Fibroblast of the conjunctiva (primary cell): Measurements from ENCODE around the gene CDKL4.
"Not testable (repeated sequence)": the region's sequence is repeated elsewhere in the genome, so short reads cannot be mapped to it uniquely, and the experiment has no call there.

ENCODE experiments used
- DNase-seq: peaks from one replicate; pipeline ENCODE4 v3.0.0-alpha.2; 2010; ENCODE audit warnings: low read depth

CDKL4 gene

GRCh38 chr2:39178756-39179155 is 65.0 kb downstream of the CDKL4 start:
- no peak for DNase-seq

GRCh38 chr2:39176997-39177396 is 66.8 kb downstream of the CDKL4 start:
- DNase-seq, result no peak

GRCh38 chr2:39175026-39175812 is 68.6 kb downstream of the CDKL4 start:
- DNase-seq, result no peak

GRCh38 chr2:39174022-39174421 is 69.7 kb downstream of the CDKL4 start:
- no peak for DNase-seq

GRCh38 chr2:39172047-39172706 is 71.6 kb downstream of the CDKL4 start:
- not testable (repeated sequence) for DNase-seq

GRCh38 chr2:39171621-39172020 is 72.1 kb downstream of the CDKL4 start:
- no peak for DNase-seq

GRCh38 chr2:39164089-39164488 is 79.7 kb downstream of the CDKL4 start:
- DNase-seq, result no peak

- DNase-seq, result peak; percentile 45
These were observed 82.8 kb downstream of the CDKL4 start for GRCh38 chr2:39160982-39161381.

GRCh38 chr2:39159283-39159682 is 84.5 kb downstream of the CDKL4 start:
- no peak for DNase-seq

- DNase-seq, result no peak
These were observed 85.4 kb downstream of the CDKL4 start for GRCh38 chr2:39158351-39158750.

GRCh38 chr2:39156846-39157245 is 86.9 kb downstream of the CDKL4 start:
- DNase-seq, result no peak

GRCh38 chr2:39156107-39156506 is 87.7 kb downstream of the CDKL4 start:
- peak; percentile 76 for DNase-seq

GRCh38 chr2:39155573-39155972 is 88.2 kb downstream of the CDKL4 start:
- not testable (repeated sequence) for DNase-seq

- no peak for DNase-seq
These were observed 88.8 kb downstream of the CDKL4 start for GRCh38 chr2:39154944-39155343.

- peak; percentile 85 for DNase-seq
These were observed 90.5 kb downstream of the CDKL4 start for GRCh38 chr2:39153312-39153711.

- no peak for DNase-seq
These were observed 91.3 kb downstream of the CDKL4 start for GRCh38 chr2:39152504-39152903.

GRCh38 chr2:39150890-39151497 is 92.8 kb downstream of the CDKL4 start:
- no peak for DNase-seq

- DNase-seq, result no peak
These were observed 93.6 kb downstream of the CDKL4 start for GRCh38 chr2:39150102-39150562.

- DNase-seq, result no peak
These were observed 97.1 kb downstream of the CDKL4 start for GRCh38 chr2:39146630-39147029.

- no peak for DNase-seq
These were observed 97.8 kb downstream of the CDKL4 start for GRCh38 chr2:39145906-39146421.

- no peak for DNase-seq
These were observed 99.4 kb downstream of the CDKL4 start for GRCh38 chr2:39144416-39144815.

- no peak for DNase-seq
These were observed 100.7 kb downstream of the CDKL4 start for GRCh38 chr2:39142904-39143605.
